ENCODE data around the gene SH3BP2. TPM values are rescaled to one million over a fixed set of nuclear protein-coding genes. Genes with fewer than 3 reads are reported as not detected.

Gene SH3BP2
- total RNA-seq, 4 donors from 2014 or later: 92.6 to 301 (median 117) TPM

DNA sequence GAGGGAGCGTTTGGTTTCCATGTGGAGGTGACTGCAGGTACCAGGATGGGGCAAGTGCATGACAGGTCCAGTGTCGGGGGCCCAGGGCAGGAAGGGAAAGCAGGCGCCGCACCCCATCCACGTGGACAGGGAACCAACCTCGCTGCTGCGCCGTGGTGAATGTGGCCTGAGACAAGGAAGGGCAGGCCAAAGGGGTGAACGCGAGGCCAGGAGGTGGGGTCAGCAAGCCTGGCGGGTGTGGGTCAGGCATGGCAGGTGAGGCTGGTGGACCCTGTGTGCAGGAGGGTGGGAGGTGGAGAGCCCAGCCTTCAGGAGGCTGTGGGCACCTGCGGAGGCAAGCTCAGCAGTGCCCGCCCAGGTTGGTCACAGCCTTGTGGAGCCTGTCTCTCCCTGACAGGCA is 14.7 kb downstream of the SH3BP2 start:
- intact Hi-C loops (cut with DNase I; ENCODE audit: low total_unique reads): no loop called here
- Histone ChIP-seq H3K27ac (peak overlapping the region; percentile 81 to 82 (median 82)), H3K4me1 (peaks cover 43 to 82% (median 64%) of the 10 kb centered on the region in 4 donors)

DNA sequence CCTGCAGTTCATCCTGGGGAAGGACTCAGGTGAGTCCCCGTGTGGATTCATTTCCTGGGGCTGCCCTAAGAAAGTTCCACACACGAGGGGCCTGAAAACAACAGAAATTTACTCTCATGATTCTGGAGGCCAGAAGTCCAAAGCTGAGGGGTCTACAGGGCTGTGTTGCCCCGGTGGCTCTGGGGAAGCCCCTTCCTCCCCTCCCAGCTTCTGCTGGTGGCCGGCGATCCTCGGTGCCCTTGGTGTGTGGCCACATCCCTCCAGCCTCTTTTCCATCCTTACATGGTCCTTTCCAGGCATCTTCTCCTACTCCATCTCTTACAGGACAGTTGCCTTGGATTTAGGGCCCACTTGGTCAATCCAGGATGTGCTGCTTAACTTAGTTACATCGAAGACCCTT is 15.1 kb downstream of the SH3BP2 start:
- H3K4me3 ChIP-seq: no peak overlapping the region
- no peaks in the 10 kb centered on the region for H3K9me3 ChIP-seq
- no peak for DNase-seq
- in situ Hi-C loops (cut with MboI; ENCODE audit: low pct_ligation_motif_present in 1 of 4, low pct_unique_long_range_greater_than_20kb in 1 of 4, low sequenced_read_pairs in 3 of 4) (no loop called here), intact Hi-C loops (cut with DNase I; ENCODE audit: low total_unique reads) (no loop called here)
- no peaks in the 10 kb centered on the region for H3K27me3 ChIP-seq
- TF ChIP-seq, protein P1, sequence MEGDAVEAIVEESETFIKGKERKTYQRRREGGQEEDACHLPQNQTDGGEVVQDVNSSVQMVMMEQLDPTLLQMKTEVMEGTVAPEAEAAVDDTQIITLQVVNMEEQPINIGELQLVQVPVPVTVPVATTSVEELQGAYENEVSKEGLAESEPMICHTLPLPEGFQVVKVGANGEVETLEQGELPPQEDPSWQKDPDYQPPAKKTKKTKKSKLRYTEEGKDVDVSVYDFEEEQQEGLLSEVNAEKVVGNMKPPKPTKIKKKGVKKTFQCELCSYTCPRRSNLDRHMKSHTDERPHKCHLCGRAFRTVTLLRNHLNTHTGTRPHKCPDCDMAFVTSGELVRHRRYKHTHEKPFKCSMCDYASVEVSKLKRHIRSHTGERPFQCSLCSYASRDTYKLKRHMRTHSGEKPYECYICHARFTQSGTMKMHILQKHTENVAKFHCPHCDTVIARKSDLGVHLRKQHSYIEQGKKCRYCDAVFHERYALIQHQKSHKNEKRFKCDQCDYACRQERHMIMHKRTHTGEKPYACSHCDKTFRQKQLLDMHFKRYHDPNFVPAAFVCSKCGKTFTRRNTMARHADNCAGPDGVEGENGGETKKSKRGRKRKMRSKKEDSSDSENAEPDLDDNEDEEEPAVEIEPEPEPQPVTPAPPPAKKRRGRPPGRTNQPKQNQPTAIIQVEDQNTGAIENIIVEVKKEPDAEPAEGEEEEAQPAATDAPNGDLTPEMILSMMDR (IDR thresholded peaks at IDR 0.05): no peak
- TF ChIP-seq EP300 (IDR thresholded peaks at IDR 0.05; ENCODE audit: low read depth) (no peak), POLR2AphosphoS5 (IDR thresholded peaks at IDR 0.05) (no peak), POLR2A (IDR thresholded peaks at IDR 0.05) (no peak)
- 87% methylated on average over 7 of the region's 7 CpGs; no CpG with 5 or more reads in 1 of the 2 donors for WGBS, 2 donors (ENCODE audit: low coverage in 1 of 2)
- H3K36me3 ChIP-seq: no peaks in the 10 kb centered on the region
- H3K4me1 ChIP-seq: peaks cover 43 to 82% (median 60%) of the 10 kb centered on the region in 4 donors
- no peak overlapping the region for H3K27ac ChIP-seq

More for the DNA sequence above, 14.7 kb downstream of the SH3BP2 start:
- TF ChIP-seq POLR2AphosphoS5 (IDR thresholded peaks at IDR 0.05) (no peak), EP300 (IDR thresholded peaks at IDR 0.05; ENCODE audit: low read depth) (no peak), POLR2A (IDR thresholded peaks at IDR 0.05) (no peak)
- TF ChIP-seq, protein P1 (IDR thresholded peaks at IDR 0.05): no peak
- Histone ChIP-seq H3K27me3 (no peaks in the 10 kb centered on the region), H3K9me3 (no peaks in the 10 kb centered on the region), H3K36me3 (no peaks in the 10 kb centered on the region), H3K4me3 (no peak overlapping the region)
- no peak for DNase-seq
- in situ Hi-C loops (cut with MboI; ENCODE audit: low pct_ligation_motif_present in 1 of 4, low pct_unique_long_range_greater_than_20kb in 1 of 4, low sequenced_read_pairs in 3 of 4): no loop called here
- WGBS, 2 donors (ENCODE audit: low coverage in 1 of 2): 93% methylated on average over 13 of the region's 13 CpGs; no CpG with 5 or more reads in 1 of the 2 donors

DNA sequence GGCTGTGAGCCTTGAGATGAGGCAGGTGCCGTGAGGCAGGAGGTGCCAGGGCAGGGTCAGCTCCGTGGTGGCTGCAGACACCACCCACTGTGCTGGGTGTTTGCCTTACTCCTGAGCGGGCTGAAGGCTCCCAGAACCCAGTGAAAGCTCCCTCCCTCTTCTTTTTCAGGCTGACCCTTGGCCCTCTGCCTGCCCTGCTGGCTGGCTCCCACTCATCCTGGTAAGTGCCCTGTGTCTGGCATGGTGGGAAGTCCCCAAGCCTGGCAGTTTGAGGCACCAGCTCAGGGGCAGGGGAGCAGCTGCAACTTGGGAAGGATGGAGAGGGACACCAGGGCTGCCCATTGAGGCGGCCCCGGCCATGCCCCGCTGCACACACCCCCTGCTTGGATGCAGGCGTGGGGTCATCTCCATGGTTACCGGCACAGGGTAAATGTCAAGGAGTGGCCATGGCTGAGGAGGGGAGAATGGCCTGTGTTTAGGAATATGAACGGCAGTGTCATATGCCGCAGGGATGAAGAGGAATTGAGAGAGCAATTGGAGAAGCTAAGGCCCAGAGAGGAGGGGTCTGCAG is 16.8 kb downstream of the SH3BP2 start:
- peaks cover 37 to 71% (median 48%) of the 10 kb centered on the region in 4 donors for H3K4me1 ChIP-seq
- H3K27ac ChIP-seq: no peak overlapping the region
- in situ Hi-C loops (cut with MboI; ENCODE audit: low pct_ligation_motif_present in 1 of 4, low pct_unique_long_range_greater_than_20kb in 1 of 4, low sequenced_read_pairs in 3 of 4): no loop called here

DNA sequence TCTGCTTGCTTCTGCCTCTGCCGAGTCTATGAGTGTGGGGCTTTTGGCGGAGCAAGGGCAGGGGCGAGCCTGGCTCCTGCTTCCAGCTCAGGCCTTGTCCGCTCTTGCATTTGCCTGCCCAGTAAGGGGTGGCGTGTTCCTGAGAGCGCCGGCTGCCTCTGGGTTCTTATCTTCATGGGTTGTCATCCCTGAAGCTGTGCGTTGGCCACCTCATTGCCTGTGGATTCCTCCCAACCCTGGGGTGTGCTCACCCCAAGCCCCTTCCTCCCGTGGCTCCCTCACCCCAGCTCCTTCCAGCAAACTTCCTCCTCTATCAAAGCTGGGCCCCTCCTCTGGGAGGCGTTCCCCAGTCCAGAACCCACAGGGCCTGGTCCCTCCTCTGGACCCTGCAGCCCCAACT is 17.5 kb downstream of the SH3BP2 start:
- no peak for TF ChIP-seq POLR2AphosphoS5 (IDR thresholded peaks at IDR 0.05)
- no peak for TF ChIP-seq POLR2A (IDR thresholded peaks at IDR 0.05)
- TF ChIP-seq, protein P1 (IDR thresholded peaks at IDR 0.05): no peak
- no peak for TF ChIP-seq EP300 (IDR thresholded peaks at IDR 0.05; ENCODE audit: low read depth)
- WGBS, 2 donors (ENCODE audit: low coverage in 1 of 2): 85% methylated on average over 10 of the region's 10 CpGs; no CpG with 5 or more reads in 1 of the 2 donors
- DNase-seq: no peak
- peaks cover 30 to 64% (median 41%) of the 10 kb centered on the region in 4 donors for H3K4me1 ChIP-seq
- H3K27me3 ChIP-seq: no peaks in the 10 kb centered on the region
- intact Hi-C loops (cut with DNase I; ENCODE audit: low total_unique reads) (no loop called here), in situ Hi-C loops (cut with MboI; ENCODE audit: low pct_ligation_motif_present in 1 of 4, low pct_unique_long_range_greater_than_20kb in 1 of 4, low sequenced_read_pairs in 3 of 4) (no loop called here)
- H3K36me3 ChIP-seq: no peaks in the 10 kb centered on the region
- H3K27ac ChIP-seq: peak overlapping the region in 2 of 4 donors; percentile 77 to 79
- H3K9me3 ChIP-seq: no peaks in the 10 kb centered on the region
- no peak overlapping the region for H3K4me3 ChIP-seq

More for the DNA sequence above, 16.8 kb downstream of the SH3BP2 start:
- no peaks in the 10 kb centered on the region for H3K9me3 ChIP-seq
- no peak overlapping the region for H3K4me3 ChIP-seq
- no peaks in the 10 kb centered on the region for H3K27me3 ChIP-seq
- 71 to 89% methylated on average over 7 to 10 of the region's 10 CpGs for WGBS, 2 donors (ENCODE audit: low coverage in 1 of 2)
- TF ChIP-seq EP300 (IDR thresholded peaks at IDR 0.05; ENCODE audit: low read depth) (no peak), POLR2AphosphoS5 (IDR thresholded peaks at IDR 0.05) (no peak), POLR2A (IDR thresholded peaks at IDR 0.05) (no peak)
- TF ChIP-seq, protein P1 (IDR thresholded peaks at IDR 0.05): no peak
- H3K36me3 ChIP-seq: no peaks in the 10 kb centered on the region
- DNase-seq: no peak
- intact Hi-C loops (cut with DNase I; ENCODE audit: low total_unique reads): no loop called here

All from transverse colon (tissue), 4 donors.